Central memory CD4-positive, alpha-beta T cell (primary cell): ENCODE data around the gene C9orf43.
"Not testable (repeated sequence)": the region's sequence is repeated elsewhere in the genome, so short reads cannot be mapped to it uniquely, and the experiment has no call there.

Source experiments
- DNase-seq: peaks from one replicate; pipeline ENCODE4 v3.0.0; 2022
- total RNA-seq, 3 experiments: gene quantifications; one replicate each; lab custom pipeline; 2026; lab: John Stamatoyannopoulos, UW

The C9orf43 gene, protein sequence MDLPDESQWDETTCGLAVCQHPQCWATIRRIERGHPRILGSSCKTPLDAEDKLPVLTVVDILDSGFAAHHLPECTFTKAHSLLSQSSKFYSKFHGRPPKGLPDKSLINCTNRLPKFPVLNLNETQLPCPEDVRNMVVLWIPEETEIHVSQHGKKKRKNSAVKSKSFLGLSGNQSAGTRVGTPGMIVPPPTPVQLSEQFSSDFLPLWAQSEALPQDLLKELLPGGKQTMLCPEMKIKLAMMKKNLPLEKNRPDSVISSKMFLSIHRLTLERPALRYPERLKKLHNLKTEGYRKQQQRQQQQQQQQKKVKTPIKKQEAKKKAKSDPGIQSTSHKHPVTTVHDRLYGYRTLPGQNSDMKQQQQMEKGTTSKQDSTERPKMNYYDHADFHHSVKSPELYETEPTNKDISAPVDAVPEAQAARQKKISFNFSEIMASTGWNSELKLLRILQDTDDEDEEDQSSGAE
- 1.1 to 2.7 (median 1.3) reads per million in 3 experiments for total RNA-seq

DNA sequence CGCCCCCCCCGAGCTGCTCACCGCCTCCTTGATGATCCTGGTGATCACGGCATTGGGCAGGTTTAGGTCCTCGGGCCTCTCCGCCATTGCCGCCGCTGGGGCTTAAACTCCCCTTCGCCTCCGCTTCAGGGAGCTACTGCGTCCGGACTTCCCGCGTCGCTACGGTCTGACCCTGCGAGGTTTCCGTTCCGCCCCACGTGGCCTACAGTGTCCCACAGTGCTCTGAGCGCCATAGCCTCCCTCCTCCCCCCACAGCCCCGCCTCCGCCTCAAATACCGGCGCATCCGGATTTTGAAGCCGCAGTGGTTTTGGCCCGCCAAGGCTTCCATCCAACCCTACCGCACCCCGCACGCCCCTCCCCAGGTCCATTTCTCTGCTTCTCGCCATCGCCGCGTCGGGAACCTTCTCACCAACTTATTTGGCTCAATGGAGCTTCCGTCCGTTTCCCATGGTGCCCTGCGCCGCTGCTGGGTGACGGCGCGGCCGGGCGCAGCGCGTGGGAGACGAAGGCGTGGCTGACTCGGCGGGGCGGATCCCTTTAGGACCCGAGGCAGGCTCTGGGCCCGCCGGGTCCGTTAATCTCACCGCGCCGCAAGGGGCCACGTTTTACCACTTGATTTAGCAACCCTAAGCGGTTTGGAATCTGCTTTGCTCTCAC lies at the start of gene C9orf43, which contains the start of gene POLE3:
Gene C9orf43, plus strand, starts transcription at position 541 of the 658 bp plus-strand sequence. CDS start 2,747 bp downstream, outside the sequence.
Gene POLE3, minus strand, starts transcription at position 469 of the 658 bp plus-strand sequence. Its CDS starts 382 bp downstream, at position 87.
- DNase-seq, result peak; percentile 94

DNA sequence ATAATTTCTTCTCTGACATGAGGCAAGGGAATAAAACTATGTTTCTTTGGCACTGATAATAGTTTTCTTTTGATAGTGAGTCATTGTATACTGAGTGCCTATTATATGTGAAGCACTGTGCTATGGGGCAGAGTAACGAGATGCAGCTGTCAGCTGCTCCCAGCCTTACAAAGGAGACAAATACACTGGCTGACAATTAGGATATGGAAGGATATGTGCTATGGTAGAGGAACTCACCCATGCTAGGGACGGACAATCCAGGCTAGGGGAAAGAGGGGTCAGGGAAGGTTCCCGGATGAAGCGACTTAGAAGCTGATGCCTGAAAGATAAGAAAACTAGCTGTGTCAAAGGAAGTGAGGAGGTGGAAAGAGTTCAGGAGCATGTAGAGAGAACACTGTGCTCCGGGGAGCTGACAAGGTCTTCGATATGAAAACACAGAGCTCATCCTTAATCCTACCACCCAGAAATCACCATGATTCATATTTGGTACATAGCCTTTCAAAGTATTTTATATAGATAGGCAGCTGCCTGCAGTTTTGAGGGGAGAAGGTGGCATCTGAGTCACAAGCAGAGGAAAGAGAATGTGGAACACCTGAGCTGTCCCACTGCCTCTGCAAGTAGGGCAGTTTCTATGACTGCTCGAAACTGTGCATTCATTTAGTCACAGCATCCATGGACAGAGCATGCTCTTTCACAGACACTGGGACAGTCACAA lies 49.1 kb upstream of the C9orf43 start:
- no peak for DNase-seq

DNA sequence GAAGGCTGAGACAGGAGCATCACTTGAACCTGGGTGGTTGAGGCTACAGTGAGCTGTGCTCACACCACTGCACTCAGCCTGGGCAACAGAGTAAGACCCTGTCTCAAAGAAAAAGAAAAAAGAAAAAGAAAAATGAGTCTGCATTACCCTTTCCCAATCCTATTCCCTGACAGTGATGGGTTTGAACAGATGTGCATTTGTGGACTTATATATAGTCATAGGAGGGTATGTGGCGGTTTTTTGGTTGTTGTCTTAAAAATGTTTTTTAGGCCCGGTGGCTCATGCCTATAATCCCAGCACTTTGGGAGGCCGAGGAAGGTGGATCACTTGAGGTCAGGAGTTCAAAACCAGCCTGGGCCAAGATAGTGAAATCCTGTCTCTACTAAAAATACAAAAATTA lies 47.2 kb upstream of the C9orf43 start:
- no peak for DNase-seq

DNA sequence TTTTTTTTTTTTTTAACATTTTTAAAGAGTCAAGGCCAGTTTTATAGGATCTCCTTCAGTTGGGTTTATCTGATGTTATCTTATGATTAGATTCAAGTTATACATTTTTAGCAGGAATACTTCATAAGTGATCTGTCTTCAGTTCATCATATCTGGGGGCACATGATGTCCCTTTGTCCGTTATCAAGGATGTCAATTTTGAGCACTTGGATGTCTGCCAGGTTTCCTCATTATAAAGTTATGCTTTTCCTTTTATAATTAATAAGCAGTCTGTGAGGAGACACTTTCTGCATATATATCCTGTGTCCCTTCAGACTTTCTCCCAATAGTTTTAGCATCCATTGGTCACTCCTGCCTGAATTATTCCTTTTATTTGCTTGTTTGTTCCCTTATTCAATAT lies 45.6 kb upstream of the C9orf43 start:
- no peak for DNase-seq

DNA sequence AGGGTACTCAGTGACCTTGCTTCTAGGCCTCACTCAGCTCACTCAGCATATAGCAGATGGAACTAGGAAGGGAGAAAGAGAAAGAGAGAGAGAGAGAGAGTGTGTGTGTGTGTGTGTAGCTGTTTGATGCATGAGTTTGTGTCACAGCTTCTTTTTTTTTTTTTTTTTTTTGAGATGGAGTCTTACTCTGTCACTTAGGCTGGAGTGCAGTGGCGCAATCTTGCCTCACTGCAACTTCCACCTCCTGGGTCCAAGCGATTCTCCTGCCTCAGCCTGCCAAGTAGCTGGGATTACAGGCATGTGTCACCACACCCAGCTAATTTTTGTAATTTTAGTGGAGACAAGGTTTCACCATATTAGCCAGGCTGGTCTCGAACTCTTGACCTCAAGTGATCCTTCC lies 44.9 kb upstream of the C9orf43 start:
- not testable (repeated sequence) for DNase-seq

DNA sequence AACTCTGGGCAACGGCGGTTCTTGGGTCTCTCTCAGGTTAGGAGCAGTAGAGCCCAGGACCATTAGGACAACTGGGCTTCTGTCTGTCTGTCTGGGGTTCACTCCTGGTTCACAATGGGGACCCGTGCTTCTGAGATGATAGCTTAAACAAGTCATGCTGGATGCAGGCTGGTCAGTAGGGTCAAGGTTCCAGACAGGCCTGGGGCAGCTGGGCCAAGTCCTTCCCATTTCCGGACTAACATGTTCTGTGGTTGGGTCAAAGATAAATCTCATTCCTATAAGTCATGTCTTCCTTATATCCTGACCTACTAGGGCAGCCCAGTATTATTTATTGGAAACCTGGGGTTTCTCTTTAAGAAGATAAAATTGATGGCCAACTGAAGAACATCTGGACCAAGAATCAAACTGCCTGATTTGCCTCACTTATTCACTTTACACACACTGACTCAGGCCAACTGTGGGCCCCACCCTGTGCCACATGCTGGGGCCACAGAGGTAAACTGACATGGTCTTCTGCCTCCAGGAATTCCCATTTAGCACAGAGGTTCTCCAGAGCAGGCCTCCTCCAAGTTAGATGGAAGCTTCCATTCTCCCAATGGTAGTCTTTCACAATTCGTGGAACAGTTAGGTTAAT lies 42.1 kb upstream of the C9orf43 start:
- no peak for DNase-seq

DNA sequence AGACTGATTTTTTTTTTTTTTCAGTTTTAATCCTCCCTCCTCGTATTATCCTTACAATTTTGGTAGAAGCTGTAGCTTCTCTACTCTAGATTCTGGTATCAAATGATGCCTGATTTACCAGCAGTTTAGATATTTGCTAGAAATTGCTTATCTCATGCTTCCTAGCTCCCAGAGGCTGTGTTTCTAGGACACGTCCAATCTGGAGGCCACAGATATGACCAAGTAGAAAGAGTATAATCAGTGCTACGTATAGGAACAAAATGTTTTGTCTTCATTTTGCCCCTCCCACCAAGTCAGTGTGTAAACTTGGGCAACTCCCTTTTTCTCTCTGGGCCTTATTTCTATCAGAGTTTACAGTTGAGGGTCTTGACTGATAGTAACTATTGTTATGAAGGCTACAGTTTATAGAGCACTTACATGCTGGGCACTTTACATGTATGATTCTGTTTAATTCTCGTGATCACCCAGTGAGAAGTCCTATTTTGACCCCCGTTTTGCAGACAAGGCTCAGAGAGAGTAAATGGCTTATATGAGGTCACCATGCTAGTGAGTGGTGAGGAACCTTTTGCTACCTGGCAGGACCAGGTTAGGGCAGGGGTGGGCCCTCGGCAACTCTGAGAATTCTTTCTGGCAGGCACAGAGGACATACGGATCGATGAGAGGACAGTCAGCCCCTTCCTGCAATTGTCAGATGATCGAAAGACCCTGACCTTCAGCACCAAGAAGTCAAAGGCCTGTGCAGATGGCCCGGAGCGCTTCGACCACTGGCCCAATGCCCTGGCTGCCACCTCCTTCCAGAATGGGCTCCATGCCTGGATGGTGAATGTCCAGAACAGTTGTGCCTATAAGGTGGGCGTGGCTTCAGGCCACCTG lies 41.3 kb upstream of the C9orf43 start:
- no peak for DNase-seq

DNA sequence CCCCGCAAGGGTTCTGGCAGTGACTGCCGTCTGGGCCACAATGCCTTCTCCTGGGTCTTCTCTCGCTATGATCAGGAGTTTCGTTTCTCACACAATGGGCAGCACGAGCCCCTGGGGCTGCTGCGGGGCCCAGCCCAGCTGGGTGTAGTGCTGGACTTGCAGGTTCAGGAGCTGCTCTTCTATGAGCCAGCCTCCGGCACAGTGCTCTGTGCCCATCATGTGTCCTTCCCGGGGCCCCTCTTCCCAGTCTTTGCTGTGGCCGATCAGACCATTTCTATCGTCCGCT lies 40.7 kb upstream of the C9orf43 start:
- DNase-seq, result no peak

DNA sequence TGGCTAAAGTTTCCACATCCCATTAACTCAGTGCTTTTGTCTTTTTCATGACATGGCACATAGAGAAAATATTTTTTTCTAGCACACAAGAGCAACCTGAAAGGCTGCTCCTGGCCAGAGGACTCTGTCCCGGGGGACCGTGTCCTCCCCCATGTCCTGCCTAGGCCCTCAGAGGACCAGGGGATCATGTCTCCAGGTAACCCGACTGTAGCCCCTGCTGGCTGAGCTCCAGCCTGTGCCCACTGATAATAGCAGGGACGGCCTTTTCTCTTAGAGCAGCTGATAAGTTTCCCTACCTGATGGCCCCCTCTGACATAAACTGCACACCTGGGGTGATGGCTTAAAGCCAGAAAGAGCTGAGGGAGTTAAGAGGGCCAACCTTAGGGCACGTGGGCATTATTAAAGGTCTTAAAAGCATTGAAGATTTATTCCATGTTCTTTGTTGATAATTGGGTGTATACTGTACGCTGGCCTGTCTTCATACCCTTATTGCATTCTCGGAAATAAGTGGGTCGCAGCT lies 39.7 kb upstream of the C9orf43 start:
- DNase-seq, result no peak

DNA sequence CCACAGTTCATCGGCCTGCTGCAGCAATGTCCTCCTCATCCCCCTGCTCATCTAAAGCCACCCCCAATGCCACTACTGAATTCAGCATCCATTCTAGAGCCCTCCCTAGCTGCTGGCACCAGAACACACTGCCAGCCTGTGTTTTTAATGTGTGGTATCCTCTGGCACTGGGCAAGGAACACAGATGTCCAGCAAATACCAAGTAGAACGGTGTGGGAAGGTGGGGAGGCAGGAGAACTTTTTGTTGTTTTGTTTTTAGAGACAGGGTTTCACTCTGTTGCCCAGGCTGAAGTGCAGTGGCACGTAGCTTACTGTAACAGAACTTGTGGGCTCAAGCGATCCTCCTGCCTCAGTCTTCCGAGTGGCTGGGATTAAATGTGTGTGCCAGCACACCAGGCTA lies 38.5 kb upstream of the C9orf43 start:
- no peak for DNase-seq

DNA sequence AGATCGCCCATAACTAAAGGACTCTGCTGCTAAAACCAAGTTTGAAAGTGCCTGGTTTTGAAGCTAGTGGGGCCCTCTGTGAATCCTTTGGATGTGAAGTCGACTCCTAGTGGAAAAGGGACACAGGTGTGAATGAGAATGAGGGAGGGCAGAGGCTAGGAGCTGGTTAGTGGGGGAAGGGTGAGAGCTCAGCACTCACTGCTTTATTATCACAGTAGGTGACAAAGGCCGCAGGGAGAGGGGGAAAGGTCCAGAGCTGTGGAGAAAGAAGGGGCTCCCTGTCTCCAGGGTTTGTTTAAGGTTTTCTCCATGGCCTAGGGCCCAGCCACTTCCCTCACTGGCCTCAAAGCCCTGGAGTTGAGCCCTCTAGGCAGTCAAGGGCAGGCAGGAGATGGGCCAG lies 37.3 kb upstream of the C9orf43 start:
- DNase-seq, result no peak

DNA sequence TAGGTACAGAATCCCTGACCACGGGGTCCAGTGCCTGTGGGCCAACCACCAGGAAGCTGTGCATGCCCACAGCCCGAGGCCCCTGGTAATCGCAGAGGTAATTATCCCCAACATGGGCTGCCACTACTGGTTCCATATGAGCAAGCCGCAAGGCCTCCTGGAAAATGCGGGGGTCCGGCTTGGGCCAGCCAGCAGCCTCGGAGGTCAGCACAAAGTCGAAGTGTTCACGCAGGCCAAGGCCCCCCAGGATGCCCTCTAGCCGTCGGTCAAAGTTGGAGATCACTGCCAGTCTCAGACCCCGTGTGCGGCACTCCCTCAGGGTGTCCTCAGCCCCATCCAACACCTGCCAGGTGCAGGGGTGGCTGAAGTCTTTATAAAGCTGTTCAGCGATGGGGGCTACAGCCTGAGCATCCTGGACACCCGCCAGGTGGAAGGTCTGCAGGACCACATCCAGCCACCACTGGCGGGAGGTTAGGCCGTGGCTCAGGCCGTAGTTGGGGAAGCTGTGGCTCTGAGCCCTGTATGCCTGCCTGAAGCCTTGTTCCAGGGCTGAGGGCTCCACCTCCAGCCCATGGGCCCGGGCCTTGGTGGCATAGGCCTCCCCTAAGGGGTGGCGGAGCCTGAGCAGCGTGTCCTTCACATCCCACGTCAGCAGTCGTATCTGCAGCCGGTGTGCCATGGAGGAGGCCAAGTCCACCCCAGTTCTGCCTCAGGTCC lies 36.7 kb upstream of the C9orf43 start:
- DNase-seq, result no peak

DNA sequence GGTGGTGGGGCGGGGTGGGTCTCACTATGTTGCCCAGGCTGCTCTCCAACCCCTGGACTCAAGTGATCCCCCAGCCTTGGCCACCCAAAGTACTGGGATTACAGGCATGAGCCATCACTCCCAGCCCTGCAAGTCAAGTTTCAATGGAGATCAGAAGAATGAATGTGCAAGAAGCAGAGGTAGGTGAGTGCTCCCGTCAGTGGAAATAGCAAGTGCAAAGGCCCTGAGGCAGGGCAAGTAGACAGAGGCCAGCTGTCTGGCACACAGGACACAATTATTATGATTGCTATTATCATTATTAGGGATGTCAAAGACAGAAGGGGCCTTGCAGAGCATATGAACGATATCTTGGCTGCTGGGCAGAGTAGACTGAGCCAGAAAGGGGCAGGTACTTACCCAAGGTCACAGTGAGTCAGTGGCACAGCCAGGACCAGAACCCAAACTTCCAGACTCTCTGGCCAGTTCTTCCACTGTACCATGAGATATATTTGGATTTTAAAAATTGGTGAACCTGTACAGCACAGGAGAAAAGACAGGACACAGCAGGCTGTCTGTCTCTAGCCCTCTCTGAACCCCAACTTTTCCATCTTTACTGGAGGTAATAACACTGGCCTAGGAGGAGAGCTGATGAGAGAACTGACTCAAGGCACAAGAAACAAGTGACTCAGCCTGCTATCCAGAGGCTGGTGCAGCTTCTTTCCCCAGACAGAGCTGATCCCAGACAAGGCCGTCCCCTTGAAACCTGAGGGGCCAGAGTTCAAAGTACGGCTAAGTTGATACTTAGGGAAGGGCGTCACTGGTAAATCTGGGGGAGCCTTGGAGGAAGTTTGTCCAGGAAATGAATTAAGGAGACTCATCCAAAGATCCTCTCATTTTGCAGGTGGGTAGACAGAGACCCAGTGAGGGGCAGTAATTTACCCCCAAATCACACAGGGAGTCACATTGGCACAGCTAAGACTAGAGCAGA lies 35.2 kb upstream of the C9orf43 start:
- no peak for DNase-seq

DNA sequence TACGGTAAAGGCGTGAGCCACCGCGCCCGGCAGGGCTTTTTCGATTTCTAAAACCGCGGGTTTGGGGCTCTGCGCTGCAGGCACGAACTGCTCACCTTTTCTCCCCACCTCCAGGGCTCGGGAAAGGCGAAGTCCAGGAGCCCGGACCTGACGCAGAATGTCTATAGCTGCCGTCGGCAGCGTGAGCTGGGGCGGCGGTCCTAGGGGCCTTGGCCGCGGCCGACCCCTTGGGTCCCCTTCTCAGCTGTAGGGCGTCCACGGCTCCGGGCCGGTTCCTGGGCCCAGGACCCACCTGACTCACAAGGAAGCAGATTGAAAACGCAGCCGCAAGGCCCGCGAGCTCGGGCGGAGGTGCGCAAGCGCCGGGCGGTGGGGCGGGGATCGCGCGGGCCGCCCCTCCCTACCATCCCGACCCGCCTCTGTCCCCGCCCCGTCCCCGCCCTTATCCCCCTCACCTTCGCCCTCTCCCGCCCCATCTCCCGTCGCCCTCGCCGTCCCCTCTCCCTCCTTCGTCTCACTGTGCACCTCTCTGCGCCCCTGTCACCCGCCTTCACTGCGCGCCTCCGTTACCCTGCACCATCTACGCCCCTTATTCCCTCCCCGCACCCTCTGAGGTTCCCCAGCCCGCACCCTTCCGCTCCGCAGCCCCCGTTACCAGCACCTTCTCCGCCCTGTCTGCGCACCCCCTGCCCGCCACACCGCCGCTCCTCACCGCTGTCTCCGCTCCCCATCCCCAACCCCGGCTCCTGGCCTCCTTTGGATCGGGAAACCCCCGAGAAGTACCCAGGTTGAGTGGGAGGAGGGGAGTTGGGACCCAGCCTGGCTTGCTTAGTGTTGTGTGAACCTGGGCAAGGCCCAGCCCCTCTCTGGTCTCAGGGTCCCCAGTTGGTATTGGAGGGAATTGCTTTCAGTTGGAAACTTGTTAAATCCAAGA lies 33.6 kb upstream of the C9orf43 start, which contains the start of gene HDHD3:
Gene HDHD3, minus strand, starts transcription at position 353 of the 934 bp plus-strand sequence. CDS start 2,632 bp downstream, outside the sequence.
- peak; percentile 82 for DNase-seq

DNA sequence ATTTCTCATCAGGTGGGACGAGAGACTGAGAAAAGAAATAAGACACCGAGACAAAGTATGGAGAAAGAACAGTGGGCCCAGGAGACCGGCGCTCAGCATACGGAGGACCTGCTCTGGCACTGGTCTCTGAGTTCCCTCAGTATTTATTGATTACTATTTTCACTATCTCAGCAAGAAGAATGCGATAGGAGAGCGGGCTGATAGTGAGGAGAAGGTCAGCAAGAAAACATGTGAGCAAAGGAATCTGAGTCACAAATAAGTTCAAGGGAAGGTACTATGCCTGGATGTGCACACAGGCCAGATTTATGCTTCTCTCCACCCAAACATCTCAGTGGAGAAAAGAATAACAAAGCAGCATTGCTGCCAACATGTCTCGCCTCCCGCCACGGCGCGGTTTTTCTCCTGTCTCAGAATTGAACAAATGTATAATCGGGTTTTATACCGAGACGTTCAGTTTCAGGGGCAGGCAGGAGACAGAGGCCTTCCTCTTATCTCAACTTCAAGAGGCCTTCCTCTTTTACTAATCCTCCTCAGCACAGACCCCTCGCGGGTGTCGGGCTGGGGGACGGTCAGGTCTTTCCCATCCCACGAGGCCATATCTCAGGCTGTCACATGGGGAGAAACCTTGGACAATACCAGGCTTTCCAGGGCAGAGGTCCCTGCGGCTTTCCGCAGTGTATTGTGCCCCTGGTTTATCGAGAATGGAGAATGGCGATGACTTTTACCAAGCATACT lies 31.3 kb upstream of the C9orf43 start:
- DNase-seq, result not testable (repeated sequence)

DNA sequence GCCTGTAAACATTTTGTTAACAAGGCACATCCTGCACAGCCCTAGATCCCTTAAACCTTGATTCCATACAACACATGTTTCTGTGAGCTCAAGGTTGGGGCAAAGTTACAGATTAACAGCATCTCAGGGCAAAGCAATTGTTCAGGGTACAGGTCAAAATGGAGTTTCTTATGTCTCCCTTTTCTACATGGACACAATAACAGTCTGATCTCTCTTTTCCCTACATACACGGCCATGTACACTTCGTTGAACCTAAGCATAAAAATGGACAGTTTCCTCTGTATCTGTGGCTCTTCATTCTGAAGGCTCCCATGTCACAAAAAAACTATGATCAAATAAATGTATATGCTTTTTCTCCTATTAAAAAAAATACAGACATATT lies 30.7 kb upstream of the C9orf43 start:
- not testable (repeated sequence) for DNase-seq

DNA sequence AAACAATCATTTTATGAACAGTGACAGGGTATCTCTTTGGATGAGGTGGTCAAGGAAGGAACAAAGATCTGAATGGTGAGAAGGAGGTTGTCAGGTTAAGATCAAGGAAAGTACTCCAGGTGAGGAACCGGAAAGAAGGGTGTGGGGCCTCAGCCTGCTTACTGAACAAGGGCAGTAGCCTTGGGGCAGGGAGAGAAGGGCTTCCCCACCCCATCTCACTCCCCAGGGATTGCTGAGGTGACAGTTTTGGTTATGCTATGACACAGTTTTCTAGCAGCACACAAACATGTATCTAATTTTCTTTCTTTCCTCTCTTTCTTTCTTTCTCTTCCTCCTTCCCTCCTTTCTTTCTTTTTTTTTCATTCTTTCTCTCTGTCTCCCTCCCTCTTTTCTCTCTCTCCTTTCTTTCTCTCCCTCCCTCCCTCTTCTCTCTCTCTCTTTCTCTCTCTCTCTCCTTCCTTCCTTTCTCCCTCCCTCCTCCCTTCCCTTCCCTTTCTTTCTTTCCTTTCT lies 29.6 kb upstream of the C9orf43 start:
- no peak for DNase-seq
